ENCODE data around the gene FXR1. TPM values are rescaled to one million over a fixed set of nuclear protein-coding genes. Genes with fewer than 3 reads are reported as not detected.
"Not testable (repeated sequence)": the region's sequence is repeated elsewhere in the genome, so short reads cannot be mapped to it uniquely, and the experiment has no call there.

FXR1 gene
- total RNA-seq, 3 donors from 2014 or later, result 130 to 152 (median 150) TPM

- Histone ChIP-seq H3K27ac (peak within 1 kb of the TSS; percentile 91 to 94), H3K4me1 (no peaks in the 10 kb centered on the region)
- intact Hi-C loops (cut with DNase I; ENCODE audit: low total_unique reads), result no loop called here
These were observed 77.1 kb downstream of the FXR1 start, which contains the start of gene DNAJC19 for GRCh38 chr3:180989291-180990163. TSS of gene DNAJC19 (minus strand) at chr3:180989736. CDS start at chr3:180989602, 134 bp downstream.

GRCh38 chr3:180990505-180990904, 78.0 kb downstream of the FXR1 start:
- TF ChIP-seq CTCF (IDR thresholded peaks at IDR 0.05) (no peak), POLR2AphosphoS5 (IDR thresholded peaks at IDR 0.05) (no peak), POLR2A (IDR thresholded peaks at IDR 0.05) (no peak)

More at GRCh38 chr3:180989291-180990163, 77.1 kb downstream of the FXR1 start, which contains the start of gene DNAJC19:
- peak within 1 kb of the TSS; percentile 79 to 94 (median 82) for H3K4me3 ChIP-seq
- H3K9me3 ChIP-seq, result no peaks in the 10 kb centered on the region
- no peaks in the 10 kb centered on the region for H3K36me3 ChIP-seq
- peak; percentile 87 to 92 for DNase-seq (ENCODE audit: low spot score in 2 of 2)
- H3K27me3 ChIP-seq, result no peaks in the 10 kb centered on the region
- TF ChIP-seq POLR2AphosphoS5 (IDR thresholded peaks at IDR 0.05) (peak; percentile 92 to 96 (median 95)), POLR2A (IDR thresholded peaks at IDR 0.05) (peak; percentile 85), CTCF (IDR thresholded peaks at IDR 0.05) (no peak)

GRCh38 chr3:180996415-180996932, 84.0 kb downstream of the FXR1 start:
- DNase-seq (ENCODE audit: low spot score in 2 of 2), result no peak
- TF ChIP-seq POLR2AphosphoS5 (IDR thresholded peaks at IDR 0.05), result no peak
- no peak for TF ChIP-seq CTCF (IDR thresholded peaks at IDR 0.05)
- TF ChIP-seq POLR2A (IDR thresholded peaks at IDR 0.05), result no peak
- Histone ChIP-seq H3K27ac (no peak overlapping the region), H3K36me3 (no peaks in the 10 kb centered on the region), H3K4me1 (no peaks in the 10 kb centered on the region), H3K9me3 (peaks cover 0 to 8% of the 10 kb centered on the region in 2 donors), H3K27me3 (no peaks in the 10 kb centered on the region), H3K4me3 (no peak overlapping the region)
- intact Hi-C loops (cut with DNase I; ENCODE audit: low total_unique reads), result loop anchor here (2.0 kb wide), 1 partner anchor 48 kb away; no protein-coding TSS in a partner anchor

More at GRCh38 chr3:180990505-180990904, 78.0 kb downstream of the FXR1 start:
- Histone ChIP-seq H3K9me3 (no peaks in the 10 kb centered on the region), H3K4me3 (peak overlapping the region; percentile 79 to 94 (median 82)), H3K27me3 (no peaks in the 10 kb centered on the region), H3K36me3 (no peaks in the 10 kb centered on the region), H3K4me1 (no peaks in the 10 kb centered on the region), H3K27ac (no peak overlapping the region)
- intact Hi-C loops (cut with DNase I; ENCODE audit: low total_unique reads), result no loop called here
- DNase-seq (ENCODE audit: low spot score in 2 of 2), result no peak

- intact Hi-C loops (cut with DNase I; ENCODE audit: low total_unique reads); H3K4me1 ChIP-seq; H3K27ac ChIP-seq; H3K4me3 ChIP-seq; H3K27me3 ChIP-seq; DNase-seq (ENCODE audit: low spot score in 2 of 2); H3K36me3 ChIP-seq: not testable (repeated sequence)
- peaks cover 0 to 19% of the 10 kb centered on the region in 2 donors for H3K9me3 ChIP-seq
These were observed 89.9 kb downstream of the FXR1 start for GRCh38 chr3:181002331-181002730.

- H3K27me3 ChIP-seq; H3K4me1 ChIP-seq; H3K27ac ChIP-seq; DNase-seq (ENCODE audit: low spot score in 2 of 2); H3K4me3 ChIP-seq; H3K36me3 ChIP-seq; intact Hi-C loops (cut with DNase I; ENCODE audit: low total_unique reads): not testable (repeated sequence)
- peaks cover 0 to 19% of the 10 kb centered on the region in 2 donors for H3K9me3 ChIP-seq
These were observed 91.0 kb downstream of the FXR1 start for GRCh38 chr3:181003469-181003868.

- intact Hi-C loops (cut with DNase I; ENCODE audit: low total_unique reads), result no loop called here
- DNase-seq (ENCODE audit: low spot score in 2 of 2), result no peak
These were observed 94.1 kb downstream of the FXR1 start for GRCh38 chr3:181006541-181006940.

More at GRCh38 chr3:181006541-181006940, 94.1 kb downstream of the FXR1 start:
- no peak overlapping the region for H3K4me3 ChIP-seq
- TF ChIP-seq POLR2A (IDR thresholded peaks at IDR 0.05) (no peak), CTCF (IDR thresholded peaks at IDR 0.05) (no peak), POLR2AphosphoS5 (IDR thresholded peaks at IDR 0.05) (no peak)
- no peak overlapping the region for H3K27ac ChIP-seq
- H3K36me3 ChIP-seq, result no peaks in the 10 kb centered on the region
- no peaks in the 10 kb centered on the region for H3K4me1 ChIP-seq
- no peaks in the 10 kb centered on the region for H3K27me3 ChIP-seq
- peaks cover 0 to 12% of the 10 kb centered on the region in 2 donors for H3K9me3 ChIP-seq

All from breast epithelium (tissue), 4 donors.